Endothelial cell of umbilical vein (primary cell): Measurements from ENCODE around the gene DTD1. TPM values are rescaled to one million over a fixed set of nuclear protein-coding genes. Genes with fewer than 3 reads are reported as not detected.

ENCODE experiments used
- BruUV-seq: library from RNA; stranded (reverse); fragments of 400-500 nt; replicated peaks from 2 replicates; lab custom pipeline; 2021; lab: Mats Ljungman, UMichigan
- CTCF ChIA-PET: fragments of 300-600, 350-600 bp; sonication (Branson Sonifier 250); formaldehyde crosslinking; loops from one replicate; lab custom pipeline; 2021; ENCODE audit warnings: antibody characterized with exemption, inconsistent platforms; lab: Charles Lee
- POLR2A ChIA-PET: fragments of 300-600, 350-600 bp; sonication (Branson Sonifier 250); formaldehyde crosslinking; loops from one replicate; lab custom pipeline; 2021; ENCODE audit warnings: antibody characterized with exemption, inconsistent platforms; lab: Charles Lee
- DNase-seq: peaks from one replicate; pipeline ENCODE4 v3.0.0-alpha.2; 2011; ENCODE audit warnings: low read depth, low spot score
- FAIRE-seq: peaks from 2 replicates; lab custom pipeline; 2011; peaks lifted over from hg19 to GRCh38; lab: Jason Lieb, UNC
- H2AFZ ChIP-seq: 2 replicates; pipeline ENCODE4 v1.6.0; 2012; ENCODE audit warnings: low read depth, low read length, control low read depth, inconsistent platforms
- H3K27ac ChIP-seq: 2 replicates; pipeline ENCODE4 v1.5.1; 2011; ENCODE audit warnings: low read depth, mild to moderate bottlenecking, control low read depth, low read length, moderate library complexity; ENCODE audit not compliant: insufficient read depth
- H3K27me3 ChIP-seq, 2 experiments: 2 replicates each; pipeline versions ENCODE4 v1.6.0 to v1.6.1; 2011; ENCODE audit warnings: low read length in 2 of 2, mixed read lengths in 1 of 2; ENCODE audit not compliant: control insufficient read depth in 2 of 2, insufficient read depth in 2 of 2
- H3K36me3 ChIP-seq, 2 experiments: 2 replicates in 1 of 2; 3 replicates in 1 of 2; pipeline ENCODE4 v1.5.1; 2011; ENCODE audit warnings: low read length in 2 of 2, mild to moderate bottlenecking in 1 of 2, moderate library complexity in 1 of 2; ENCODE audit not compliant: control insufficient read depth in 2 of 2, insufficient read depth in 2 of 2; ENCODE audit errors: extremely low read depth in 1 of 2
- H3K4me1 ChIP-seq: 3 replicates; pipeline ENCODE4 v1.5.1; 2011; ENCODE audit warnings: mild to moderate bottlenecking, low read length; ENCODE audit not compliant: control insufficient read depth, insufficient read depth; ENCODE audit errors: extremely low read depth
- H3K4me2 ChIP-seq: 2 replicates; pipeline ENCODE4 v1.6.1; 2011; ENCODE audit warnings: low read length, control low read depth, mixed read lengths; ENCODE audit not compliant: insufficient read depth
- H3K4me3 ChIP-seq, 3 experiments: fragments of 200-600 bp in 1 of 3; sonication (generic), shearing (Covaris generic) in 1 of 3; replicated peaks in 1 of 3; 2 replicates each; pipeline ENCODE4 v1.5.1; 2011 to 2016; ENCODE audit warnings: control low read depth in 3 of 3, low read length in 3 of 3, mild to moderate bottlenecking in 2 of 3, inconsistent platforms in 1 of 3, low read depth in 1 of 3, moderate library complexity in 1 of 3; ENCODE audit not compliant: insufficient read depth in 1 of 3
- H3K79me2 ChIP-seq: 2 replicates; pipeline ENCODE4 v1.6.0; 2012; ENCODE audit warnings: low read length, inconsistent platforms; ENCODE audit not compliant: control insufficient read depth, insufficient read depth
- H3K9ac ChIP-seq: replicated peaks from 2 replicates; pipeline ENCODE3; 2011; ENCODE audit warnings: low read length, control low read depth; ENCODE audit not compliant: insufficient read depth; ENCODE audit errors: extremely low read depth
- H3K9me1 ChIP-seq: replicated peaks from 3 replicates; pipeline ENCODE4 v1.6.0; 2011; ENCODE audit warnings: mild to moderate bottlenecking, low read length; ENCODE audit not compliant: control insufficient read depth, insufficient read depth; ENCODE audit errors: extremely low read depth
- H3K9me3 ChIP-seq: replicated peaks from 2 replicates; pipeline ENCODE4 v1.5.1; 2012; ENCODE audit warnings: low read length, inconsistent platforms; ENCODE audit not compliant: control insufficient read depth, insufficient read depth
- H4K20me1 ChIP-seq: replicated peaks from 2 replicates; pipeline ENCODE3; 2011; ENCODE audit warnings: mild to moderate bottlenecking, low read length; ENCODE audit not compliant: control insufficient read depth, insufficient read depth; ENCODE audit errors: extremely low read depth
- EZH2 ChIP-seq: IDR thresholded peaks from 2 replicates; pipeline ENCODE4 v1.6.1; 2012; ENCODE audit warnings: borderline replicate concordance, low read depth, mild to moderate bottlenecking, moderate library complexity, low read length, inconsistent platforms; ENCODE audit not compliant: severe bottlenecking
- FOS ChIP-seq: IDR thresholded peaks from 2 replicates; pipeline ENCODE4 v1.6.1; 2011; ENCODE audit warnings: mild to moderate bottlenecking, low read length, moderate library complexity, borderline replicate concordance; ENCODE audit not compliant: insufficient read depth
- GATA2 ChIP-seq: IDR thresholded peaks from 2 replicates; pipeline ENCODE4 v1.7.0; 2011; ENCODE audit warnings: low read depth, mild to moderate bottlenecking, moderate library complexity, mixed read lengths, low read length; ENCODE audit not compliant: insufficient read length, insufficient read depth
- JUN ChIP-seq: IDR thresholded peaks from 2 replicates; pipeline ENCODE4 v1.6.1; 2011; ENCODE audit warnings: borderline replicate concordance, low read depth; ENCODE audit not compliant: insufficient read length, insufficient read depth
- MYC ChIP-seq: IDR thresholded peaks from one replicate; pipeline ENCODE4 v1.6.1; 2011; ENCODE audit warnings: mild to moderate bottlenecking, low read depth, low read length
- POLR2A ChIP-seq: IDR thresholded peaks from 2 replicates; pipeline ENCODE4 v1.6.1; 2012; ENCODE audit warnings: low read depth, mild to moderate bottlenecking, control low read depth, low read length
- POLR2AphosphoS5 ChIP-seq: IDR thresholded peaks from 2 replicates; pipeline ENCODE4 v1.6.1; 2012; ENCODE audit warnings: low read depth, mild to moderate bottlenecking, control low read depth, low read length, moderate library complexity; ENCODE audit not compliant: insufficient read depth
- dilution Hi-C: fragments of 300-500 bp; cut with MboI; formaldehyde crosslinking; loops from one replicate; pipeline ENCODE4 v1.15.0; 2019; ENCODE audit warnings: low sequenced_read_pairs; ENCODE audit not compliant: extremely low pct_ligation_motif_present
- intact Hi-C: fragments of 100-400 bp; cut with micrococcal nuclease; formaldehyde crosslinking; loops from one replicate; pipeline ENCODE4 v1.10.0; 2022
- polyA plus RNA-seq, 4 experiments: library from polyadenylated mRNA; depleted of rRNA in 3 of 4; stranded (reverse) in 3 of 4; unstranded in 1 of 4; fragments of >200 nt; gene quantifications; 2 replicates each; pipeline versions ENCODE4 v1.2.1 to v1.2.3, GENCODE V29; 2011 to 2012; ENCODE audit warnings: missing spikeins in 1 of 4
- total RNA-seq: library from RNA; stranded (reverse); gene quantifications from 2 replicates; pipeline ENCODE4 v1.2.3, GENCODE V29; 2021
- TF ChIP-seq, protein P1 (sequence below), 2 donors: IDR thresholded peaks; 1 replicate in 1 of 2; 2 replicates in 1 of 2; pipeline ENCODE4 v1.5.1; 2011; ENCODE audit warnings: low read length in 2 of 2, mild to moderate bottlenecking in 2 of 2, moderate library complexity in 2 of 2, control low read depth in 1 of 2, inconsistent platforms in 1 of 2, low read depth in 1 of 2; ENCODE audit not compliant: insufficient read depth in 1 of 2; ENCODE audit errors: extremely low read depth in 1 of 2
- TF ChIP-seq, protein P2 (sequence below): IDR thresholded peaks from 2 replicates; pipeline ENCODE4 v1.6.1; 2011; ENCODE audit not compliant: insufficient read depth, insufficient read length

Gene DTD1
- total and polyA plus RNA-seq, 2 donors (not counting 3 experiments of a cell fraction or from before 2014, with no cell fraction given), result 48.2 to 50.8 TPM

DNA sequence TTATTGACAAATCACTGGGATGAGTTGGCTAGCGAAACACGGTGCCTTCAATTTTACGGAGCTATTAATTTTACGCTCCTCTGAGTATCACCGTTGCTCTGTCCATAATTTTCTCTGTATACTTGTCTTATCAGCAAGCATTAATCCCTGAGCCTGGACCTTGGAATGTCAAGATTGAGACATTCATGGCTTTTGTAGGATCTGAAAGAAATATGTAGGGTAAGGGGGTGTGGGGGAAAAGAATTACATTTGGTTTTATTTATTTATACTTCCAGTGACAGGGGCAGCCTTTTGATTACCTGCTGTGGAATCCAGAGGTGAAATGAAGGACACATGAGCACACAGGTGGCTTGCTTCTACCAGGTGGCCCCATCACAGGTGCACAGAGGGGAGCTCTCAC, 46.6 kb downstream of the DTD1 start:
- ChIA-PET CTCF (interaction anchor here (1.0 to 2.9 kb wide), 3 partner anchors 38 to 1028 kb away, joined by 3 to 40 read pairs (median 4); no protein-coding TSS in a partner anchor), POLR2A (no interaction called here)
- BruUV-seq, result no TSS peak
- no peaks in the 10 kb centered on the region for H4K20me1 ChIP-seq
- no peak overlapping the region for H3K27ac ChIP-seq
- dilution Hi-C loops (no loop called here), intact Hi-C loops (loop anchor here (5.0 to 10.0 kb wide), 2 partner anchors 222 to 570 kb away; no protein-coding TSS in a partner anchor)
- no peaks in the 10 kb centered on the region for H3K27me3 ChIP-seq
- no peaks in the 10 kb centered on the region for H3K9me3 ChIP-seq
- no peaks in the 10 kb centered on the region for H3K36me3 ChIP-seq
- H3K9me1 ChIP-seq, result no peaks in the 10 kb centered on the region
- no peaks in the 10 kb centered on the region for H3K79me2 ChIP-seq
- DNase-seq, result no peak
- H3K4me1 ChIP-seq, result no peaks in the 10 kb centered on the region
- TF ChIP-seq, protein P1, sequence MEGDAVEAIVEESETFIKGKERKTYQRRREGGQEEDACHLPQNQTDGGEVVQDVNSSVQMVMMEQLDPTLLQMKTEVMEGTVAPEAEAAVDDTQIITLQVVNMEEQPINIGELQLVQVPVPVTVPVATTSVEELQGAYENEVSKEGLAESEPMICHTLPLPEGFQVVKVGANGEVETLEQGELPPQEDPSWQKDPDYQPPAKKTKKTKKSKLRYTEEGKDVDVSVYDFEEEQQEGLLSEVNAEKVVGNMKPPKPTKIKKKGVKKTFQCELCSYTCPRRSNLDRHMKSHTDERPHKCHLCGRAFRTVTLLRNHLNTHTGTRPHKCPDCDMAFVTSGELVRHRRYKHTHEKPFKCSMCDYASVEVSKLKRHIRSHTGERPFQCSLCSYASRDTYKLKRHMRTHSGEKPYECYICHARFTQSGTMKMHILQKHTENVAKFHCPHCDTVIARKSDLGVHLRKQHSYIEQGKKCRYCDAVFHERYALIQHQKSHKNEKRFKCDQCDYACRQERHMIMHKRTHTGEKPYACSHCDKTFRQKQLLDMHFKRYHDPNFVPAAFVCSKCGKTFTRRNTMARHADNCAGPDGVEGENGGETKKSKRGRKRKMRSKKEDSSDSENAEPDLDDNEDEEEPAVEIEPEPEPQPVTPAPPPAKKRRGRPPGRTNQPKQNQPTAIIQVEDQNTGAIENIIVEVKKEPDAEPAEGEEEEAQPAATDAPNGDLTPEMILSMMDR (IDR thresholded peaks at IDR 0.05; ENCODE audit: extremely low read depth in 1 of 2, insufficient read depth in 1 of 2, low read depth in 1 of 2, low read length in 2 of 2), result no peak
- TF ChIP-seq MYC, result no peak
- TF ChIP-seq, protein P2, sequence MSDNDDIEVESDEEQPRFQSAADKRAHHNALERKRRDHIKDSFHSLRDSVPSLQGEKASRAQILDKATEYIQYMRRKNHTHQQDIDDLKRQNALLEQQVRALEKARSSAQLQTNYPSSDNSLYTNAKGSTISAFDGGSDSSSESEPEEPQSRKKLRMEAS, result no peak
- TF ChIP-seq FOS, result no peak
- TF ChIP-seq EZH2, result no peak
- TF ChIP-seq JUN, result no peak
- no peak for TF ChIP-seq GATA2
- no peak for TF ChIP-seq POLR2A
- no peak for TF ChIP-seq POLR2AphosphoS5
- H3K4me2 ChIP-seq, result no peak overlapping the region
- H2AFZ ChIP-seq, result no peak overlapping the region
- FAIRE-seq, result no peak
- no peak overlapping the region for H3K4me3 ChIP-seq
- H3K9ac ChIP-seq, result no peak overlapping the region
